Jurkat, Clone E6-1 (cell line): ENCODE results near the gene ELF5.
A peak's percentile ranks its signal among the peaks of the same experiment; 100 is the strongest.

Source experiments
- DNase-seq: peaks from one replicate; pipeline ENCODE4 v3.0.0-alpha.2; 2011; ENCODE audit warnings: low read depth, low spot score
- H3K4me3 ChIP-seq: 2 replicates; pipeline ENCODE4 v1.5.1; 2011; ENCODE audit warnings: mild to moderate bottlenecking, low read length, control low read depth, moderate library complexity

ELF5 gene

GRCh38 chr11:34499719-34500500 lies 13.7 kb downstream of the ELF5 start:
- H3K4me3 ChIP-seq: no peak overlapping the region
- no peak for DNase-seq

- H3K4me3 ChIP-seq: no peak overlapping the region
- no peak for DNase-seq
Observed at GRCh38 chr11:34495724-34496377, 17.7 kb downstream of the ELF5 start.

GRCh38 chr11:34495239-34495723 lies 18.3 kb downstream of the ELF5 start:
- no peak overlapping the region for H3K4me3 ChIP-seq
- DNase-seq: no peak

GRCh38 chr11:34493926-34494595 lies 19.5 kb downstream of the ELF5 start:
- DNase-seq: no peak
- no peak overlapping the region for H3K4me3 ChIP-seq

GRCh38 chr11:34493468-34493867 lies 20.1 kb downstream of the ELF5 start:
- no peak for DNase-seq
- no peak overlapping the region for H3K4me3 ChIP-seq

- no peak overlapping the region for H3K4me3 ChIP-seq
- DNase-seq: peak; percentile 28
Observed at GRCh38 chr11:34492806-34493414, 20.7 kb downstream of the ELF5 start.

GRCh38 chr11:34490304-34490703 lies 23.3 kb downstream of the ELF5 start:
- no peak overlapping the region for H3K4me3 ChIP-seq

GRCh38 chr11:34488855-34489557 lies 24.6 kb downstream of the ELF5 start:
- no peak for DNase-seq

More at GRCh38 chr11:34490304-34490703, 23.3 kb downstream of the ELF5 start:
- no peak for DNase-seq

GRCh38 chr11:34487430-34487829 lies 26.2 kb downstream of the ELF5 start:
- DNase-seq: no peak
- H3K4me3 ChIP-seq: no peak overlapping the region

More at GRCh38 chr11:34488855-34489557, 24.6 kb downstream of the ELF5 start:
- H3K4me3 ChIP-seq: no peak overlapping the region

- H3K4me3 ChIP-seq: no peak overlapping the region
- DNase-seq: no peak
Observed at GRCh38 chr11:34483106-34483874, 30.3 kb downstream of the ELF5 start.

GRCh38 chr11:34481307-34481706 lies 32.3 kb downstream of the ELF5 start:
- no peak for DNase-seq
- no peak overlapping the region for H3K4me3 ChIP-seq

- no peak overlapping the region for H3K4me3 ChIP-seq
- no peak for DNase-seq
Observed at GRCh38 chr11:34480314-34480713, 33.3 kb downstream of the ELF5 start.

- no peak for DNase-seq
- no peak overlapping the region for H3K4me3 ChIP-seq
Observed at GRCh38 chr11:34478845-34479663, 34.5 kb downstream of the ELF5 start.

GRCh38 chr11:34476849-34477248 lies 36.7 kb downstream of the ELF5 start:
- no peak for DNase-seq

GRCh38 chr11:34475656-34476055 lies 37.9 kb downstream of the ELF5 start:
- no peak for DNase-seq
- H3K4me3 ChIP-seq: no peak overlapping the region

More at GRCh38 chr11:34476849-34477248, 36.7 kb downstream of the ELF5 start:
- H3K4me3 ChIP-seq: no peak overlapping the region

GRCh38 chr11:34473603-34474169 lies 39.9 kb downstream of the ELF5 start:
- no peak overlapping the region for H3K4me3 ChIP-seq
- no peak for DNase-seq

- no peak overlapping the region for H3K4me3 ChIP-seq
- peak; percentile 68 for DNase-seq
Observed at GRCh38 chr11:34468209-34468841, 45.3 kb downstream of the ELF5 start.
